HG03196 (cell line): ENCODE measurements around the gene RTL9.

Source experiments
- ATAC-seq: cut with Tn5 transposase; IDR thresholded peaks from one replicate; pipeline ENCODE4 v1.9.1; 2021; ENCODE audit not compliant: unreplicated experiment

The RTL9 gene

DNA sequence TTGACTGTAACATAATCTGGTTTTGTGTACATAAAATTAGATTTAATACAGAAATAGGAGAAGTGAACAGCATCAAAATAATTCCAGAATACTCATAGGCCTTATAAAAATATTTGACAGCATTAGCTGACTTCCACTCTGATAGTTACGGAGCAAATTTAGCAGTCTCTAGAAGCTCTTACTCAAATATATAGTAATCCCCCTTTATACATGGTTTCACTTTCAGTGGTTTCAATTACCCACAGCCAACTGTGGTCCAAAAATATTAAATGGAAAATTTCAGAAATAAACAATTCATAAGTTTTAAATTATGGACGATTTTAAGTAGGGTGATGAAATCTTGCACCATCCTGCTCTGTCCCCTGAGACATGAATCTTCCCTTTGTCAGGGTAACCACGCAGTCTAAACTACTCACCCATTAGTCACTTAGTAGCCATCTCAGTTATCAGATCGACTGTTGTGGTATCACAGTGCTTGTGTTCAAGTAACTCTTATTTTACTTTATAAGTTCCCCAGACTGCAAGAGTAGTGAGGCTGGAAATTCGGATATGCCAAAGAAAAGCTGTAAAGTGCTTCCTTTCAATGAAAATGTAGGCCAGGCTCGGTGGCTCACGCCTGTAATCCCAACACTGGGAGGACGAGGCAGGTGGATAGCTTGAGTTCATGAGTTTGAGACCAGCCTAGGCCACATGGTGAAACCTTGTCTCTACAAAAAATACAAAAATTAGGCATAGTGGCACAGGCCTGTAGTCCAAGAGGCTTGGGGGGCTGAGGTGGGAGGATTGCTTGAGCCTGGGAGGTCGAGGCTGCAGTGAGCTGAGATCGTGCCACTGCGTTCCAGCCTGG is 17.2 kb upstream of the RTL9 start:
- peak; percentile 72 for ATAC-seq

GRCh38 chrX:110346681-110347080 is 12.0 kb upstream of the RTL9 start:
- no peak for ATAC-seq

DNA sequence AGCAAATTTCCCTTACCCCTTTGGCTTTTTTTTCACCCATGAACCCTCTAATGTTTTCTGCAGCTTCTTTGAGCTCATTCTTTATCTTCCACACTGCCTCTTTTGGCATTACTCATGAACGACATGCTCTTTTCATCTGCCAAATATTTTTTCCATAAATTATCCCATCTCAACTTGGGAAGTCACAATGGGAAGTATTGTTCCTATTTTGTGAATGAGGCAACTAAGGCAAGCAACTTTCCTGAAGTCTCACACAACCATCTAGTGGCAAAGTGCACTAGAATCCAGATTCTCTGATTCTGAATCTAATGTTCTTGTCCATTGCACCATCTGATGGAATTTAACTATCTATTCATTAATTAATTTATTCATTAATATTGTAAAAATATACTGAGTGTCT is 625 bp downstream of the RTL9 start:
- no peak for ATAC-seq

DNA sequence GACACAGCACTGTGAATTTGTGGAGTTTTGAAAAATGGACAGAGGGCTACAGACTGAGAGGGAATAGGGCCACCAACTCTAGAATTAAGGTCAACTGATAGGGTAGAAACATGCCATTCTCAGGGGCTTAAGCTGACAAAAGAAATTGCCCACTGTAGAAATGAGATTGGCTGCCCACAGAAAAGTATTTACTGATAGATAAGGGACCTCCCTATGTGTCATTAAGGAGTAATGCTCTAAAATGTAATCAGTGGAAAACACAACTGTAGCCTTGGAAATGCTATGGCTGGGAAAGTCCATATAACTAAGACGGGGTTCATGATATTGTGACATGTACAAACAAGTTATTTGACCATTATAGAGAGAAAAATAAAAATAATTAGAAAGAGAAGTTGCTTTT is 4.6 kb downstream of the RTL9 start:
- ATAC-seq, result no peak

DNA sequence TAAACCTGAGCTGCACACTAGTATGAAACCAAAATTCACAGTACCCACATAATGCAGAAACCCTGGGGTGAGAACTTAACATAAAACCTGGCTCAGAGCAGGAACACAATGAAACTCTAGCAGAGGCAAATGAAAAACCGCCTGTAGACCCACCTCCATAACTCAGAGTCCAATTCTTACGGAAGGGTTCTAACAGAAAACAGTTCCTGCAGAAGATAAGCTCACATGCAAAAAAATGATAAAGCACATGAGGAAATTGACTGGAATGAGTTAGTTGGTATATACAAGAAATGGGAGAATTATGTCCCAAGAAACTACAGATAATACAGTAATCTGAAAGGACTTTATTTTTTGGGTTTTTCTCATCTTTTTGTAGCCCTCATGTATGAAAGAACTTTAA is 14.7 kb downstream of the RTL9 start:
- ATAC-seq, result no peak

- ATAC-seq, result no peak
Observed at GRCh38 chrX:110374559-110374958, 15.9 kb downstream of the RTL9 start.

- no peak for ATAC-seq
Observed at GRCh38 chrX:110381216-110381615, 22.6 kb downstream of the RTL9 start.

DNA sequence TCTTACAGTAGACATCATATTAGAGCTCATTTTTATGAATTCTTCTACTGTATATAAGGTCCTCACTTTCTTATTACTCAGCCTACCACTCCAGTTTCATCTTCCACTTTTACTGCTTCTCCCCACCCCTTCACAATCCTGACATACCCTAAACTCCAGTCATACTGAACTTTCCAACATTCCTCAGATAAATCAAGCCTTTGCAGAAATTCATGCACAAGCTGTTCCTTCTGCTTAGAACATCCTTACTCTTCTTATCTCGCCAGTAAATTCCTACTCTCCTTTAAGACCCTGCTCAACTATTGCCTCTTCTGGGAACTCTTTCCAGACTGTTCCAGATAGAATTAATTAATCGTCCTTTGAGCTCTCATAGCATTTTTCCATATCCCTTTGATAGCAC is 24.8 kb downstream of the RTL9 start:
- no peak for ATAC-seq

DNA sequence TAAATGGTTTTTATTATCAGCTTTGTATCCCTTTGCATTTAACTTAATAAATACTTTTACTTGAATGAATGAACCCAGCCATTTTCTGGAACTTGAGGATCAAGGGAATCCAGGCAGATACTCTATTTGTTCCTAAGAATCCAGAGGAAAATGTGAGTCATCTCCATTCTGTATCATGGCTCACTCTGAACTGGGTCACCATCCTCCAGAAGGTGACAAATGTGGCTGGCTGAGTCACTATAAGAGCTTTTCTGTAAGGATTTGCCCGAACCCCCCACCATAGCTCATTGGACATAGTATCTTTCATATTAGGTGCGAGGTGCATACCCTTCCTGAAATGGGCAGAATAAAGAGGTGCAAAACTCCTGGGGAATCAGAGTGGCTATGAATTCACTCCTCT is 25.8 kb downstream of the RTL9 start:
- no peak for ATAC-seq

DNA sequence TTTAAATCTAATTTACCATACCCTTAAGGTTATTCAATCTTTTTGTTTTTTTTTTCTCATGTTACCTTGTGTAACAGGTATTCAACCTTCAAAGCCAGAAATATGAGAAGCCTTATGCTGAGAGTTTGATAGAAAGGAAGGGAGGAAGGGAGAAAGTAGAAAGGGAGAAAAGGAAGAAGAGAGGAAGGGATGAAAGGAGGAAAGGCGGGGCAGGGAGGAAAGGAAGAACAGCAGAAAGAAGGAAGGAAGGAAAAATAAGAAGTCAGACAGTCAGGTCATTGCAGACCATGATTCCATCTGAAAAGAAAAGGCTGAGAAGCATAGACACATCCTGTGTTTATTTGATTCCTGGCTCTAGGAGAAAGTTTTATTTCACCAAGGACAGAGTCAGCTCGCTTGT is 30.9 kb downstream of the RTL9 start:
- no peak for ATAC-seq

DNA sequence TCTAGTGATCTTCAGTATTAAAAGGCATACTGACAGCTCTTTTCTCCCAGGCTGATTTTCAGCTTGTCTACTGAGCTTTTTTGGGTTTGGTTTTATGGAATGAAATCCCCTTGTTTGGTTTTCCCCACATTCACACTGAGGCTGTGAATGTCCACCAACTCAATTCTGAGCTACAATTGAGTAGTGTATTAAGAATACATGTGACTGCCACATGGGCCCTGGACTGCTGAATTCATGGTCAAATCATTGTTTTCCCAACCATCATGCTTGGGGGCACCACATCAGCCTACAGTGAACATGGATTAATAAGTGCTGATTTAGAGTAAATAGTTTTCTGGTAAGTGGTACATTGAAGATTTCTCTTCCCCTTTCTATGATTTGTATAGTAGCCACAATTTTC is 32.4 kb downstream of the RTL9 start:
- no peak for ATAC-seq

GRCh38 chrX:110394651-110395050 is 36.0 kb downstream of the RTL9 start:
- ATAC-seq, result no peak

DNA sequence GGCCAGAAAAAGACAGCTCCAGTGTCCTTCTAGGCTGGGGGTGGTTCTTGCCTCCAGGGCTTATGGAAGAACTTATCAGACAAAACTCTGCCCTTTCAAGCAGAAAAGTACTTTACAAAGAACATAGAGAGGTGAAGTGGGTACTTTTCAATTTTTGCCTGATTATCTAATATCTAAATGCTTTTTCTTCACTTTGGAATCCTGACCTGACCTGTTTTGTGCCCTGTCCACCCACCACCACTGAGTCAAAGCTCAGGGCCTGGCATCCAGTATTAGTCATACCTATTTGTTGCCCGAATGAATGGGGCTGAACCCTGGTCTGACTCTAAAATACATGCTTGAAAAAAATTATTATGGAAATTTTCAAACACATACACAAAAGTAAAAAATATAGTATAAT is 37.2 kb downstream of the RTL9 start:
- ATAC-seq, result no peak

GRCh38 chrX:110396735-110397134 is 38.1 kb downstream of the RTL9 start:
- no peak for ATAC-seq

GRCh38 chrX:110397339-110397738 is 38.7 kb downstream of the RTL9 start:
- ATAC-seq, result no peak

GRCh38 chrX:110397904-110398303 is 39.3 kb downstream of the RTL9 start:
- no peak for ATAC-seq

GRCh38 chrX:110399497-110399896 is 40.8 kb downstream of the RTL9 start:
- no peak for ATAC-seq

DNA sequence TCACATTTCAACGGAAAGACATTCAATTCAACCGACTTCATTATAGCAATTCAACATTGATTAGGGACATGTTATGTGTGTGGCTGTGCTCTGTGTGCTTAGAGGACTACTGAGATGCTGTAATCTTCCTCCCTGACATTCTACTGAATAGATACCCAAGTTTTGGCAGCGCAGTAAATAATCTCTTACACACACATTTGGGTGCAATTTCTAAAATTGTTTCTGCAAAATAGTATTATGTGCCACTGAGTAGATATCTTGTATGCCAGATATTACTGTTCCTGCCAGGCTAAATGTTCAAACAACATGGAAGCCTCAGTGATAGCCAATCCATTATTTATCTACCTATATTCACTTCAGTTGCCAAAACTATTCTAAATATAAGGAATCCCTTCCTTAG is 41.3 kb downstream of the RTL9 start:
- ATAC-seq, result no peak

GRCh38 chrX:110401135-110401534 is 42.5 kb downstream of the RTL9 start:
- ATAC-seq, result no peak

- ATAC-seq, result no peak
Observed at GRCh38 chrX:110402091-110402849, 43.6 kb downstream of the RTL9 start.

- no peak for ATAC-seq
Observed at GRCh38 chrX:110402850-110403221, 44.2 kb downstream of the RTL9 start.

DNA sequence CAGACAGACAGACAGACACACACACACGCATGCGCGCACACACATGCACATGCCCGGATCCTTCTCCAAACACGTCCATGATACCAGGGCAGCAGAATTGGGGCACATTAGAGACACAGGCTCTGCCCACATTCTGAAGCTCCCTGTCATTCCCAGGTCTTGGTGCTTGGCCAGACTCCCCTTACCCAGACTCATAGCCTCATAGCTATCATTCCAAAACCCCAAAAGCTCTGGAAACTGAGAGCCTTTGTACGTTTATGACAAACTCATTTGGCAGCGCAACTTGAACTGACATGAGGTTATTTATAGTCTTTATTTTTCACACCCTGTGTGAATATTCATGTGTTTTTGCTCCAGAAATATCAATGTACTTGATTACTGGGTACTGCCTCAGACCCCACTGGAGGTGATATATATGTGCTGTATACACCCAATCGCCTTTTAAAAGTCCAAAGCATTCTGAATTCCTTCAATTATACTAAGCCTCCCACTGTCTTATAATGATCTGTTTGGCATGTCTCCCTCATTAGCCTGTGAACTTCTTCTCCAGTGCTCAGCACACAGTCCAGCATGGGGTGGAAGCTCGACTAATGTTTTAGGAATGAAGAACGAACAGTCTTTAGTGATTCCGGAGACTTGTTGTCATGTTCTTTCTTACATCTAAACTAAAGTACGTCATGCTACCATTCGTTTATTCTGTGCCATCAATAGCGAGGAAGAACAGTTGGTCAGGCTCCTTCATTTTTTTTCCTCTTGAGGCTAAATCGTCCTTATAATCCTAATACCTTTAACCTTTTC is 45.0 kb downstream of the RTL9 start:
- ATAC-seq, result no peak
